Kasumi-1 (cell line): ENCODE data around the gene FPR1.
A peak's percentile ranks its signal among the peaks of the same experiment; 100 is the strongest.

Experiments
- DNase-seq, 2 experiments: peaks; one replicate each; lab custom pipeline; 2025; lab: John Stamatoyannopoulos, UW

The FPR1 gene

DNA sequence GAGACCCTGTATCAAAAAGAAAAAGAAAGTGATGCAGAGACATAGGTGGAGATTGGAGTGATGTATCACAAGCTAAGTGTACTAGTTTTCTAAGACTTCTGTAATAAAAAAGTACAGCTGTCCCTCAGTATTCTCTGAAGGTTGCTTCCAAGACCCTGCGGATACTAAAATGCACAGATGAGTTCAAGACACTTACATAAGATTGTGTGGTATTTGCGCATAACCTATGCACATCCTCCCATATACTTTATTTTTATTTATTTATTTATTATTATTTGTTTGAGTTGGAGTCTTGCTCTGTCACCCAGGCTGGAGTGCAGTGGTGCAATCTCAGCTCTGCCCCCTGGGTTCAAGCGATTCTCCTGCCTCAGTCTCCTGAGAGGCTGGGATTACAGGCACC, 14.3 kb downstream of the FPR1 start:
- no peak for DNase-seq

DNA sequence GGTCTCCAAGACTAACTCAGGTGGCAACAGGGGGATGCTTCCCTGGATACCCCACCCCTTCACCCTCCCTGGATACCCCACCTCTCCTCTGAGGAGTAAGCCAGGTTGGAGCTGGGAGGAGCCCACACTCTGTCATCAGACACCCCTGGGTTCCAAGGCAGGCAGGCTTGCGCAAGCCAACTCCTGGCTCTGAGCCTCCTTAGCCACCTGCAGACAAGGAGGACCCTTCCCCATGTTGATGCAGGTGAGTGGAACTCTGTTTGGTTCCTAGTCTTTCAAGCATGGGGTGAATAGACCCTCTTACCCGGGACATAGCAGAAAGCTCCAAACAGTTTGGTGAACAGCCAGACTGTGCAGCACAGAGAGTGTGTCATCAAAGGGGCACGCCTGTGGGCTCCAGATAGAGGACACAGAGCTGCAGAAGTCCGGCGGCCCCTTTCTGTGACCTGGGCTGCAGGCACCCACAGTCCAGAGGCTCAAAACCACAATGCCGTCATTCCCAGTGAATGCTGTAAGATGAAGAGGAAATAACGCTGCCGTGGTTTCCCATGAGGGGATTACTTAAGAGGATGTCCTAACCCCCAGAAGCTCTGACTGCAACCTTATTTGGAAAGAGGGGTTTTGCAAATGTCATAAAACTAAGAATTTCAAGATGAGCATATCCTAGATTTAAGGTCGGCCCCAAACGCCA, 15.8 kb downstream of the FPR1 start:
- DNase-seq = peak; percentile 66 to 74

DNA sequence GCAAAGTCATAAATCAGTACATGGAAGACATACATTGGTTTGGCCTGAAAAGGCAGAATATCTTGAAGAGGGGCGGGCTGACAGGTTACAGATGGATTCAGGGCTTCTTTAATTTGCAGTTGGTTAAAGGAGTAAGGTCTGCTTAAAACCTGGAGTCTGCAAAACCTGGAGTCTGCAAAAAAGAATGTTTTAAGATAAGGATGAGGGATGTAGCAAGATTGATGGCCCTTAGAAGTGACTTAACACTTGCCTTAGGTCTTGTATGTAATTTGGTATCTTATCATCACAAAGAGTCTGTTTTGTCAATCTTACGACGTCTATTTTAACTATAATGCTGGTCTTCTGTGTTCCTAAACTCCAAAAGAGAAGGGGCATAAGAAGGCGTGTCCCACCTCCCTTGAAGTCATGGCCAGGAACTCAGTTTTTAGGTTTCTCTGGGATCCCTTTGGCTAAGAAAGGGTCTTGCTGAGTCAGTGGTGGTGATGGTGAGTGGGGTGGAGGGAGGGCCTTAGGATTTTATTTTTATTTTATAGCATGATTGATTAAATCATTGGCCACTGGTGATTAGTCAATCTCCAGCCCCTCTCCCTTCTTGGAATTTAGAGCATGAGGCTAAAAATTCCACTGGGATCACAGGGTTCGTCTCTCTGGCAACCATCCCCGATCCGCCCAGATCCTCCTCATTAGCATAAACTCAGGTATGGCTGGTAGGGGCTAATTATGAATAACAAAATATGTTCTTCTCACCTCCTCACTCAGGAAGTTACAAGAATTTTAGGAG, 17.7 kb downstream of the FPR1 start:
- DNase-seq = no peak

DNA sequence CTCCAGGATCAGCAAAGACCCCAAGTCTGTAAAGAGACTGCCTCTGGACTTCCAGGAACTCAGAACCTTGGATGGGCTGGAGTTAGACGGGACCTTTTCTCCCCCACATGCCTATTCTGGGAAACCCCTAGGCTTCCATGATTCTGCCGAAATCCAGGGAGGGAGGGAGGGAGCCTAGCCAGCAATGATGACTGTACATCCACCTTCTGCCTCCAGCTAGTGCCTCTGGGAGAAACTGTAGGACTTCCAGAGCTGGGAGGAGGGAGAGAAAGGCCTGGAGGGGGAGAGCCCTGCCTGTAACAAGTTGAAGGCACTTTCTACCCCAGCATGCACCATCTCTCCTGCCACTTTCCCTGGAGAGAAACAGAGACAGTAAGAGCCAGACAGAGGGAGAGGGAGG, 21.9 kb downstream of the FPR1 start:
- no peak for DNase-seq

DNA sequence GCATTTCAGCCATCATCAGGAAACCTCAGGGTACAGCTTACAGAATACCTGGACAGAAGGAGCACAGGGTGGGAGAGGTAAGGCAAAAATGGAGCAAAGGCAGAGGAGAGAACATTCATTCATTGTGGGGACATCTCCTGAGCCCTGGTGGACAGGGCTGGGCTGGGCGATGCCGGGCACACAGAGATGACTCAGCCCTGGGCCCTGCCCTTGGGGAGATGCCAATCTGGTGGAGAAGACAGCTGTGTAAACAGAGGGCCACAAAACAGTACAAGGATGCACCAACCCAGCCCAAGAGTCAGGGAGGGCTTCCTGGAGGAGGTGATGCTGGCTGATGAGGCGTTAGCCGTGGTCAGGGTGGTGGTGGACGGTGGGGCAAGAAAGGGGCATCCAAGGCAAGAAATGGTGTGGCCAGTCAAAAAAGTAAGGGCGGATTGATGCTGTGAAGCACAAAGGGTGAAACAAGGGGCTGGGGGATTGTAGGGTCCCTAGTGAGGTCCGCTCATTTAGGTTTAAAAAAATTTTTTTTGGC, 24.3 kb downstream of the FPR1 start:
- no peak for DNase-seq

DNA sequence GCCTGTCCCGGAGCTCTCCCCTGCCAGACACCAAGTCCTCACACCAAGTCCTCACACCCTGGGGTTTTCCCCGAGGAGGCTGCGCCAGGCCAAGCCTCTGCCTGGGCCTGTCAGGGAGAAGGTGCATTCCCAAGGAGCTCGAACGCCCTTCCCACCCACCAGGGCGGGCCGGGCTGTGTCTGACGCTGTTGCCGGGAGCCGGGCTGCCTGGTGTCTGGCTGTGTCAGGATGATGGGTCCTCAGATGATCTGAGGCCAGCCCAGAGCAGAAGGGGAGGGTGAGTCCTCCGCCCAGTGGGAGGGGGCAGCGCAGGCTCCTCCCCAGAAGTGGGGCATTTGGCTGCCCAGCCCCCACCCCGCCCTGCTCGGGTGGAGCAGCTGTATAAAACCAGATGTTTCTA, 25.6 kb downstream of the FPR1 start:
- DNase-seq = no peak

DNA sequence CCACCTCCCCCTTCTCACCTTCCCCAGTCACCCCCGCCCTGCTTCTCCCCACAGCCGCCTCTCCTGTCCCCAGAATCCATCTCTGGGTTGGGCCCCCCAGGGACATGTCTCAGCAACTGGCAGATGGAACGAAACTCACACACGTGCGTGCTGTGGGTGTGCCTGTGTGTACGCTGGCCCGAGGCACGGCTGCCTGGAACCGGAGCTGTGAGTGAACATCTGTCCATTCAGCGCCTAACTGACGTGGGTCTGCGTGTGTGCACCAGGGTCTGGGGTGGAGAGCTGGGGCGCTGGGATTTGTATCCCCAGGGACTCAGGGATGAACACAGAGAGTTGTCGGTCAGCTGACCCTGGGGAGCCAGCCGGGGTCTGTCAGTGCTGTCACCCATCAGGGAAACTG, 27.1 kb downstream of the FPR1 start:
- DNase-seq = no peak

DNA sequence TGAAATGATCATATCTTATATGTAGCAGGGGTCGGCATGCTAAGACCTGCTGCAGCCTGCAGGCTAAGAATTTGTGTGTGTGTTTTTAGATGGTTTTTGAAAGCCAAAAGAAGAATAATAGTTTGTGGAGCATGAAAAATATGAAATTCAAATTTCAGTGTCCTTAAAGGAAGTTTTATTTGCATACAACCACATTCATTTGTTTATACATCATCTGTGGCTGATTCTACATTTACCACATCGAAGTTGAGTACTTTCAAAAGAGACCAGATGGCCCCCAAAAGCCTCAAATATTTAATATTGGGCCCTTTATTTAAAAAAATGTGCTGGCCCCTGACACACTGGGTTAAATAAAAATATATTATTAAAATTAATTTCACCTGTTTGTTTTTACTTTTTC, 29.2 kb downstream of the FPR1 start:
- DNase-seq = no peak

DNA sequence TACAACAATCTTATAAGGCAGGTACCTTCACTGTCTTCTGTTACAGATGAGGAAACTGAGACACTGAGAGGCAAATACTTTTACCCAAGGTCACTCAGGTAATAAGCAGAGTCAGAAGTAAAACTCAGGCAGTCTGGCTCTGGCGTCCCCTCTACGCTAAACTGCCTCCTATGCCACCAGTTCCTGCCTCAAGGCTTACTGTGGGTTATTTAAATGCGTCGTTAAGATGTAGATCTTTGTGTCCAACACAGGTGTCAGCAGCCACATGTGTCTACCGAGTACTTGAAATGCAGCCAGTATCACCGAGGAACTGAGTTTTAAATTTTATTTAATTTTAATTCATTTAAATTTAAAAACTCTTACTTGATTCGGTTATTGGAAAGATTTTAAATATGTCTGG, 29.8 kb downstream of the FPR1 start:
- DNase-seq = no peak

DNA sequence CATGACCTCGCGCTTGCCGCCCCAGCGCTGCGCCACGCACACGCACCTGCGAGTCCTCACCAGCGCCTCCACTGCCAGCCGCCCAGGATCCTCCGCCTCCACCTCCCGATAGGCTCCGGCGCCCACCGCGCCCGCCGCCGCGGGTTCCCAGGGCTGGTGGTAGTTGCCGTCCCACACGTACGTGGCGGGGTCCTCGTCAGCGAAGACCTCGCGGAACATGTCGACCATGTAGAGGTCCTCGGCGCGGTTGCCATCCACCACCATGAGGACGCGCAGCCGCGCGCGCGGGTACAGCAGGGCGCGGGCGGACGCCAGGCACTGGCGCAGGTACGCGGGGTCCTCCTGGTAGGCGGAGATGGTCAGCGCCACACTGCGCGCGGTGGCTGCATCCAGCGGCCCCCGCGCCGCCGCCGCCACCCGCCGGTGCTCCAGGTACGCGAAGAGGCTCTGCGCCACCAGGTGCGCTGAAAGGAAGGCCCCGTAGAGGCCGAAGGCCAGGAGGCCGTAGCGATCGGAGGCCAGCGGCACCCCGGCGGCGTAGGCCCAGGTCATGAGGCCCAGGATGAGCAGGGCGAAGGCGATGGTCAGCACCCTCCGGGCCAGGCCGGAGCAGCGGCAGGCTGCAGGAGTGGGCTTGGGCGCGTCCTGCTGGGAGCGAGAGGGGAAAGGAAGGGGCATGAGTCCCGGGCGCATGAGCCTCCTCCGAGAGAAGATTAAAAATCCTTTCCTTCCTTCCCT, 32.3 kb downstream of the FPR1 start:
- DNase-seq = no peak

DNA sequence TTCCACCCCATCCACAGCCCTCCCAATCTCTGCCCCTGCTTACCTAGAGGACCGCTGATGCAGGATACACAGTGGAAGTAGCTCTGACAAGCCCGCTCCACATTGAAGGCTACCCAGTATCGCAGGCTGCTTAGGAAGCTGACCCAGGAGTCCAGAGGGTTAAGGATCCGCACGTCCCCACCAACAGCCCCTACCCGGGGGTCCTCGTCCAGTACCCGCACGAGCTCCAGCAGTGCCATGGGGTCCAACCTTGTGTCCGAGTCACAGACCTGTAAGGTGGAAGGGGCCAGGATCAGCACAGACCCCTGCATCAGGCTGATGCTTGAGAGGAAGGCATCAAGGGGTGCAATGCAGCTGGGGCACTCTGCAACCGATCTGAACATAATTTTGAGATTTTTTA, 34.8 kb downstream of the FPR1 start:
- DNase-seq = no peak

DNA sequence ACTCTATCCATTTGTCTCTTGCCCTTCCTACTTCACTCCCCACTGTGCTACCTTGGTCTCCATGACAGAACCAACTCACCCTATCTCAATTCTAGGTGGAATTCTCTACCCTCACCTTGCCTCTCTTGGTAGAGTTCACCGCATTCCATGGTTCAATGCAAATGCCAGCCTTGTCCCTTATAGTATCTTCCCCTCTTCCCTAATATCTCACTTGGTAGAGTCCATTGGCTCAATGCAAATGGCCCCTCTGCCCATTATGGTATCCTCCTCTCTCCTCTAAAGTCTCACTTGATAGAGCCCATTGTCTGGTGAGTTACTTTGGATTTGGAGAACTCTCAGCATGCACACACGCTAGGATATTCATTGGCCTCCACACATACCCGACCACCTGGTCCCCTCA, 35.8 kb downstream of the FPR1 start:
- DNase-seq = no peak

DNA sequence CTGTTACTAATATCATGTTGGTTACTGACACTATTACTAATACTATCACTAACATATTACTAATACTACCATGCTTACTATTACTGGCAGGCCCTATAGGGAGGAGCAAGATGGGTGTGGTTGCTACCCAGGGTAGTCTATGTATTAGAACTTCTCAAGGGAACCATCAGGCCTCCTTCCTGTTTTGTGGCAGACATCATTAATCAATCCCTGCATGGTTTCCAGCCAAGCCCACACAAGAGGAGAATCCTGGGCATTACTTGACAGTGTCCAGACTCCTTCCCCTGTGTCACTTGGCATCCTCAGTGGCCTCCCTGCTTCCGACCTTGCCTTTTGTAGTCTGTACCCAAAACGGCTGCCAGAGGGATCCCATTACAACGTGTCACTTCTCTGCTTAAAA, 36.8 kb downstream of the FPR1 start:
- peak; percentile 4 to 11 for DNase-seq

DNA sequence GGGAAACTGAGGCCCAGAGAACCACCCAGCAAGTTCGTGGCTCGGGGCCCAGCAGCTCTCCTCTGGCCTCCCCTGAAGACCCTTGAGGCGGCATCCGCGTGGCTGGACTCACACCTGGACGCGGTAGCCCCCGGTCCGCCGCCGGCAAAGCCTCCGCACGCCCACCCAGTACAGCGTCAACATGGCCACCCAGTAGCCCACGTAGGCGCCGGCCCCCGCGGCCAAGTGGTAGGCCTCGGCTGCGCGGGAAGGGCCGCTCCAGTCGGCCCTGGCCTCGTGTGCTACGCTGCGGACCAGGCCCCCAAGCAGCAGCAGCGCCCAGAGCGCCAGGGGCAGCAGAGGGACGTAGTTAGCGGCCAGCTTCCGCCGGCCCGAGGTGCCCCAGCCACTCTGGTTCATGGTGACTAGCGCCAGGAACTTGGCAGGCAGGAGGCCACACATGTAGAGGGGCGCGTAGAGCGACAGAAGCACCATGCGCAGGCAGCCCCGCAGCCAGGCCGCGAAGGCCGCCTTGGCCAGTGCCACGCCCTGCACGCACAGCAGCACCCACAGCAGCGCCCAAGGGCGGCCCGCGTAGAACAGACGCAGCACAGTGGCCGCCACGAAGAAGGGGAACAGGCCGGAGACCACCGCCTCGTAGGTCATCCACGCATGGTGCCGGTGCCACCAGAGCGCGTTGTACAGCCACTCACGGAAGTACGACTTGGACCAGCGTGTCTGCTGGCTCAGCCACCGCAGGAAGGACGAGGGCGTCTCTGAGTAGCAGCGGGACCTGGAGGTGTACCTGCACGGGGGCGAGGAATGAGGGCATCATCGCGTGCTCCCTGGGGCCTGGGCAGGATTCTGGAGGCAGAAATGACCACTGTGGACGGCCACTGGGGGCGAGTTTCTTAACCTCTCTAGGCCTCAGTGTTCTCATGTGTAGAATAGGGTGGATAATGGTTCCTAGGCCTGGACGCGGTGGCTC, 38.1 kb downstream of the FPR1 start:
- no peak for DNase-seq

DNA sequence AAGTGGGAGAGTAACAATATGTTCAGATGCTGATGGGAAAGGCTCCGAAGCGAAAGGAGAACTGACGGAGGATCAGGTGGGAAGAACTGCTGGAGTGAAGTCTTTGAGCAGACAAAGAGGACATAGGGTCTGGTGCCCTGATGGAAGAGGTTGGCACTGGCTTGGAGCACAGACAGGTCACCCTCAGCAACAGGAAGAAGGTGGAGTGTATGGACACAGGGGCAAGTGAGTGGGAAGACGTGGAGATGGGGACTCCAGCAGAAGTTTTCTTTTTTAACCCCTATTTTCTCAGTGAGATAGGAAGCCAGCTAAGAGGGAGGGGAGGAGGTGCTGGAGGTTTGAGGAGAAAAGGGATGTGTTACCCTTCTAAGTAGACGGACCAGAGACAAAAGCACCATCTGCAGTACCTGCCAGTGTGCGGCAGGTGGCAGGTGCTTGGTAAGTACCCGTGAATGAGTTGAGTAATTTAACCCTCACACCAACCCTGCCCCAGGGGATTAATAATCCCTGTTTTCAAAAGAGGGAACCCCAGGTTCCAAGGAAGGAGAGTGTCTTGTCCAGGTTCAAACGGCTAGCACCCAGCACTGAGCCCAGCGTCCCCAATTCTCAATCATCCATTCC, 39.1 kb downstream of the FPR1 start:
- peak; percentile 7 to 9 for DNase-seq

DNA sequence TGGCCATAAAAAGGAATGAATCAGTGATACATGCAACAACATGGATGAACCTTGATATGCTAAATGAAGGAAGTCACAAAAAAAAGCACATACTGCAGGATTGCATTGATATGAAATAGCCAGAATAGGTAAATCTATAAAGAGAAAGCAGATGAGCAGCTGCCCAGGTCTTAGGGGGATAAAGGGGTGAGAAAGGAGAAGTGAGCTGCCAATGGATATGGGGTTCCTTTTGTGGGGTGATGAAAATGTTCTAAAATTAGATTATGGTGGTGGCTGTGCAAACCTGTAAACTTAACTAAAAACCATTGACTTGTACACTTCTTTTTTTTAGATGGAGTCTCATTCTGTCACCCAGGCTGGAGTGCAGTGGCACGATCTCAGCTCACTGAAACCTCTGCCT, 40.0 kb downstream of the FPR1 start:
- DNase-seq = no peak

DNA sequence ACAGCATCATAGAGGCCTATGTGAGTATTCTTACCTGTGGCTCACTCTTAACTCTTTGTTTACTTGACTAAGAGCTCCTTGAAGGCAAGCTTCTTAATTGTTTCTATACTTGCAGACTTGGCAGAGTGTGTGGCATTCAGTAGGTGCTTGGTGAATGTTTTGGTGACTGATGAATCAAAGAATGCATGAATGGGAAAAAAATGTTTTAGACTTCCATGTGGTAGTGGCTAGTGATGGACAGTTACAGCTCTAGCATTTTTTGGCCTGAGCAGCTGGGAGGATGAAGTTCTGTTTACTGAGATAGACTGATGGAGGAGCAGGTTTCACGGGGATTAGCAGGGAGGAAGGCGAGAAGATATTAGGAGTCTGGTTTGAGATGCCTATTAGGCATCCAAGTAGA, 41.5 kb downstream of the FPR1 start:
- no peak for DNase-seq

DNA sequence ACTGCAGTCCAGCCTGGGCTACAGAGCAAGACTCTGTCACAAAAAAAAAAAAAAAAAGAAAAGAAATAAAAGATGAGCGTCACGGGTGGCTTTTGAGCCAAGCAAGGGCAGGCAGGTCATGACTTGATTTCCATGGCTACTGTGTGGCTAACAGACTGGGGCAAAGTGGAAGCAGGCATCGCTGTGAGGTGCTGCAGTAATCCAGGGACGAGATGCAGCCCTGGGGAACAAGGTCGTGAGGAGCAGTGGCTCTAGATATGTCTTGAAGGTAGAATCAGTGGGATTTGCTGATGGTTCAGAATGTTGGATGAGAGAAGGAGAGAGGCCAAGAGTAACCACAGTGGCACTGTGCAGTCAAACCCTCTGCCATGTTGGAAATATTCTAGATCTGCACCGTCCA, 42.1 kb downstream of the FPR1 start:
- DNase-seq = no peak

DNA sequence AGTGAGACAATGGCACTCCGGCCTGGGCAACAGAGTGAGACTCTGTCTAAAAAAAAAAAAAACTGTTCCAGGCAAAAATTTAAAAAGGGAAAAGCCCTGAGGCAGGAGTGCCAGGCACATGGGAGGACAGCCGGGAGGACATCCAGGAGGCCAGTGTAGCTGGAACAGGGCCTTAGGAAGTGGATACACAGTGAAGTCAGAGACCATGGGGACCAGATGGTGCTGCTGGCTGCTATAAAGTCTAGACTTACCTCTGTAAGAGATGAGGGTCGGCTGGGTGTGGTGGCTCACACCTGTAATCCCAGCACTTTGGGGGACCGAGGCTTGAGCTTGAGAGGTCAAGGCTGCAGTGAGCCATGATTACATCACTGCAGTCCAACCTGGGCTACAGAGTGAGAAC, 42.9 kb downstream of the FPR1 start:
- DNase-seq = no peak

DNA sequence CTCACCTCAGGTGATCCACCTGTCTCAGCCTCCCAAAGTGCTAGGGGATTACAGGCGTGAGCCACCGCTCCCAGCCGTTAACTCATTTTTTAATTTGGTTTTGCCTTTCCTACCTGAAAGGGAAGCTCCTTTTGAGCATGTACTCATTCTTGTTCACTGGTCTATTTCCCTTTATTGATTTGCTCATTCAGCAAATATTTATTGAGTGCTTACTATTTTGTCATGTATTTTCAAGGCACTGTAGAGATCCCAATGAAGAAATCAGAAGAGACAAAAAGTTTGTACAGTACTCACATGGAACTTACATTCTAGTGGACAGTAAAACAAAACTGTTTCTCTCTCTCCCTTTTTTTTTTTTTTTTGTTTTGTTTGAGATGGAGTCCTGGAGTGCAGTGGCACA, 44.8 kb downstream of the FPR1 start:
- no peak for DNase-seq

DNA sequence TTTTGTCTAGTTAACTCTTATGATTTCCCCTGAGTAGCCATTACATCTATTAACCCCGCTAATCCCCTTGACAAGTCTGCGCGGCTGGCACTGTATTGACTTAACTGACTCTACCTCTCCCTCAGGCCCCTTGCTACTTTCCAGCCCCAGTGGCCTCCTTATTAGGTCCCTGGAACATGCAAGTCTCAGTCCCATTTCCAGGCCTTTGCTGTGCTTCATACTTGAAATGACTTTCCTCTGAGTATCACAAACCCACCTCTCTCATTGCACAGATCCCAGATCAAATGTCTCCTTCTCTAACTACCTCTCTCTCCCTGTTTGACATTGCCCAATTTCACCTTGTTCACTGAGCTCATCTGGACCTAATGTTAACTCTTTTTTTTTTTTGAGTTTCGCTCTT, 45.4 kb downstream of the FPR1 start:
- DNase-seq = no peak
